GM18519 (cell line): ENCODE measurements around the gene IL36A.

Source experiments
- ATAC-seq: cut with Tn5 transposase; IDR thresholded peaks from one replicate; pipeline ENCODE4 v1.9.1; 2021; ENCODE audit warnings: mild to moderate bottlenecking, moderate library complexity; ENCODE audit not compliant: unreplicated experiment, low FRiP score

IL36A gene

GRCh38 chr2:113000436-113000835 is 4.8 kb upstream of the IL36A start:
- no peak for ATAC-seq

DNA sequence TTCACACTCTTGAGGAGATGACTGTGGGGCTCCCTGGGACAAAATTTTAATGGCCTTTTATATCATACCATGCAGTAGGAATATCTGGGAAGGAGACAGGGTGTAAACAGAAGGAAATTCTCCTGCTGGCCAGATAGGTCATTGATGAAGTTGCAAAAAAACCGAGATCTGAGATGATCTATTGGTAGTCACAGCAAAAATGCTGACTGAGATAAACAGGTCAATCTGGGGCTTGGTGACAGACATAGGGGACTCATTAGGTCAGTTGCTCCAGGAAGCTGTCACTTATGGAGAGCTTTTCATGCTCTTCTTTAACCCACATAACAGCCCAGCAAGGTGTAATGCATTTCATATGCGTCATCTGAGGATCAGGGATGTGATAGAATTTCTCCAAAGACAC is 2.6 kb upstream of the IL36A start:
- no peak for ATAC-seq

- no peak for ATAC-seq
Measured at GRCh38 chr2:113007250-113007649, 2.0 kb downstream of the IL36A start.

DNA sequence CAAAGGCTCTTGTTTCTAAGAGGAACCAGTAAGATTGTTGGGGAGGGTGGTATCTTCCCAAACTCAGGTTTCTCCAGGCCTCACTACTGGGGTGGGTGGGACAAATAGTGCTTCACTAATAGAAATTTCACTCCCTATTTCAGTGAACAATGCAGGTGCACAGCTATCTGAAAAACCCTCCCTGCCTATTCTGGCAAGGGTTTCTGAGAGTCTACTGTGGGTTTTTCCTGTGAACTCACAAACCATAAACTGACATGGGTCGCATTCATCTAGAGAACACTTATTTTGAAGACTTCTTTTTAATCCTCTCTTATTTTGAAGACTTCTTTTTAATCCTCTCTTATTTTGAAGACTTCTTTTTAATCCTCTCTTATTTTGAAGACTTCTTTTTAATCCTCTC is 4.4 kb downstream of the IL36A start:
- ATAC-seq: no peak

GRCh38 chr2:113010088-113010487 is 4.8 kb downstream of the IL36A start:
- ATAC-seq: no peak

- ATAC-seq: no peak
Measured at GRCh38 chr2:113011108-113011507, 5.8 kb downstream of the IL36A start.

GRCh38 chr2:113012436-113013335 is 7.4 kb downstream of the IL36A start:
- ATAC-seq: no peak

DNA sequence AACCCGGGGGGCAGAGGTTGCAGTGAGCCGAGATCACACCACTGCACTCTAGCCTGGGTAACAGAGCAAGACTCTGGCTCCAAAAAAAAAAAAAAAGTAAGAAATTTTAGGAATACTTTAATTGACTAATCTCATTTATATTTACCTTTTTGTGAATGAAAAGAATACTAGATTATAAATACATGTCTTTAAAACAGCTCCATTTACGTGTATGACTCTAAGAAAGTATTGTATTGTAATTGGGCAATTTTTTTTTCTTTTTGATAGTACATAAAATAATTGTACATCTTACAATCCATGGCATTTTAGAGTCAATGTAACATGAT is 8.0 kb downstream of the IL36A start:
- ATAC-seq: no peak

GRCh38 chr2:113014067-113014466 is 8.8 kb downstream of the IL36A start:
- ATAC-seq: no peak

- no peak for ATAC-seq
Measured at GRCh38 chr2:113015042-113015441, 9.8 kb downstream of the IL36A start.

DNA sequence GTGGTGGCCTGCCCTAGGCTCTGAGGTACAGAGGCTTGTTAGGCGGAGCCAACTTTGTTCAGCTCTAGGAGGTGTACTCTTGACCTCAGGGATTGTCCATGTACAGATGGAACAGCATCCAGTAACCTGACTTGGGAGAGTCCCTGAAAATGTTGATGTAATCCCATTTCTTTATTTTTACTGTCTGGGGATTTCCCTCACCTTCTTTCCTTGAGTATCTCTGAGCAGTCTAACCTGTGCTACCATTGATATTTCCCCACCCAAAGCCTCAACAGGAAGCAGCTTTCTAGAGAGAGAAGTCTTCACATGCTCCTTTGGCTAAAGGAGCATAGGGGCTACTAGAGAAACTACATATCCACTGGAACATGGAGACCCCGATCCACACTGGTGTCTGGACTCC is 10.4 kb downstream of the IL36A start:
- ATAC-seq: no peak

- ATAC-seq: no peak
Measured at GRCh38 chr2:113018509-113018908, 13.2 kb downstream of the IL36A start.

- no peak for ATAC-seq
Measured at GRCh38 chr2:113021312-113021711, 16.1 kb downstream of the IL36A start.

DNA sequence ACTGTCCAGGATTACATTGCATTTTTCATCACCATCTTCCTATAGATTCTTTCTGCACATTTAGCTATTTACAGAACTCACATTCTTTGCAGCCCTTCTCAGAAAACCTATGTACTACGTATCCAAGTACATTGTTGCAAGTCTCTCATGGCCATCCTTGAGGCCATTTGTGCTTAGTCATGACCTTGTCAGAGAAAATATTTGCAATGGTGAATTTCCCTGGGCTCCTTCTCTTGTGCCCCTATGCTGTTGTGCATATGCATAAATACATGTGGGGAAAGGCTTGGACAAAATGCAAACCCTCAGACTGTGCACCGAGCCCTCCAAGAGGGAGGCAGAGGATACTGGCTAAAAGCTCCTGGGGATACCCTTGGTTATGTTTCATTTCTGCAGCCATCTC is 19.5 kb downstream of the IL36A start:
- ATAC-seq: no peak

DNA sequence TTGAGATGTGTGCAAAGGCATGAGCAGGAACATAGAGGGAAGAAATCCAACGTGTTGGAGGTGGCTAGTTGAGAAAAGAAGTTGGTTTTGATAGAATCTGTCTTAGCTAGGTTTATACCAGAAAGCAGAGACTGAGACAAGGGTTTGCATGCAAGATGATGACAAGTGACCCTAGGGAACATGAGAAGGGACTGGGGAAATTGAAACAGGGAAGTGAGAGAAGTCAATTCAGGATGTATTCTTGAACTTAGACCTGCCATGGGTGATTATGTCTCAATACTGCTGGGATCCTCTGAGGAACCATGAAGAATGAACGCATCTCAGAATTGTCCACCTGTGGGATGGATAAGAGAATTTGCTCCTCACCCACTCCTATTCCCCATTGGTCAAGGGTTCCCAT is 20.5 kb downstream of the IL36A start:
- ATAC-seq: no peak

DNA sequence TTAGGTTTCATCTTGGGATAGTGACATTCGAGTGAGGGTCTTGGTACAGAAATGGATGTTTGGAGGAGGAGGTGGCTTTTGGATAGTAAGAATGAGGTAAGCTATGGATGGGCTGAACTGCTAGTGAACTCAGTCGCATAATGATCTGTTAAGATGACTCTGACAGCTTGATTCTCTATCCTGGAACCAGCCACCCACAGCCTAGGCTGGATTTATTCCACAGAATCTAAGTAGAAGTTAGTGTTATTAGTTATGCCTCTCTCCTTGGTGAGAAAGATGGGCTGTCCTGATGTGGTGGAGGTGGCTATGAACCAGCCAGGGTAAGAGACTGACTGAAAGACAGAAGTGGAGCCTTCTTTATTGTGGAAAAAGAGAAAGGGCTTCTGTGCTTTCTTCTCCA is 22.4 kb downstream of the IL36A start:
- no peak for ATAC-seq

DNA sequence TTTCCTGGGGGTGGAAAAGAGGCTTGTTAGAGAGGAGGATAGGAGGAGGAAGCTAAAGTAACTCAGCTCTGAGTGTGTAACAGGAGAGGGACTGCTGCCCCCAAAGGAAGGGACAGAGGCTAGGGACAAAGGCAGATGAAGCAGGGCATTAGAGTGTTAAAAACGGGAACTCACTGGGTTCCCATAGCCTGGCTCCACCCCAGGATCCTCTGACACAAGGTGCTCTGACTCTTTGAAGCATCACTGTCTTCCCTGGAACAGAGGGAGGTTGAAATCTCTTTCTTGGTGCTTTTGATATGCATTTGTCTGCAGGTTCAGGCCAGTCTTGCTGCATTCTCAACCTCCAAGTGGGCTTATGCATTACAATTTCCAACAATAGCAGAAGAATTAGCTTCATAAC is 22.9 kb downstream of the IL36A start:
- no peak for ATAC-seq

- no peak for ATAC-seq
Measured at GRCh38 chr2:113032737-113033136, 27.5 kb downstream of the IL36A start.

DNA sequence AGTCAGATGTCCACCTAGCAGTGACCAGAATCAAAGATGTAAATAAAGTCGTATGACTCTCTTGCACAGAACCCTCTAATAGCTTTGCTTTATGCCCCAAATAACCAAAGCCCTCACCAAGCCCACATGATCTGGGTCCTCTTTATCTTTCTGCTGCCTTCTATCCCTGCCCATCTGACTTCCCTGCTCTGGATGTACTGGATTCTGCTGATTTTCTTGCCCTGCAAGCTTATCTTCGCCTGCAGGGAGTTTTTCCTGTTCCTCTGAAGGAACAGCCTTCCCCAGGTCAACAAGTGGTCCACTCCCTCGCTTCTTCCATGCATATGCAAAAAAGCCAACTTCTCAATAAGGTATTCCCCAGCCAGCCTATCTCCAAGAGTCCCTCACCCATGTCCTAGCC is 28.8 kb downstream of the IL36A start:
- ATAC-seq: no peak

DNA sequence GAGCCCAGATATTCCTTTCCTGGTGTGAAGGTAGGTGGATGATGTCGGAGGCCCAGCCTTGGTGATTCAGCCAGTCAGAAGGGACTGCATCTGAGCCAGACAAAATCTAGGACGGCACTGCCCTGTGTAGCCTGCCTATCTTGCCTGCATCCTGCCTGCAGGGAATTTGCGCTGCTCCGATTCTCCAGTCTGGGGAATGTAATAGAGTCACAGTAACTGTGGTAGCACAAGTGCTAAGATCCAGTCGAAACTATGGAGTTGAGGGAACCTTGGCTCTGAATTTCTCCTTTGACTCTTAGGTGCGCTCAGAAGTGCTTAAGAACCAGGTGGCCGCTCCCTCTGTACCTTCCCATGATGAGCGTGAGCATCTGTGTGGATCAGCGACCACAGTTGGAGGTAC is 31.5 kb downstream of the IL36A start:
- ATAC-seq: no peak

DNA sequence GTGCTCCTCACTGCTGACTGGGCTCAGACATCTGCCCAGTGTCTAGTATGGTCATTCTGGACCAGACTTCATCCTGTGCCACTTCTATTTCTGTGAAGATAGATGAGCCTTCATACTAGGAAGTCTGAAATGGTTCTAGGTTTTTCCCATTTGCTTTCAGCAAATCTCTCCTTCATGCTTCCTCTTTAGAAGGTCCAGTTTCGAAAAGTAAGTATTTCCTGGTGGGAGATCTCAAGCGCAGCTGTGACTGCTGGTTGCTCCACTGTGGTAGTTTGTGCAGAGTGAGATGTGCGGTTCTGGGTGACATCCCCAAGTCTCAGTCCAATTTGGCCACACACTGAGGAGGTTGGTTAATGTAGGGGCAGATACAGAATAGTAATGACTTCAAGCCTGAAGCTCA is 33.0 kb downstream of the IL36A start:
- ATAC-seq: no peak

DNA sequence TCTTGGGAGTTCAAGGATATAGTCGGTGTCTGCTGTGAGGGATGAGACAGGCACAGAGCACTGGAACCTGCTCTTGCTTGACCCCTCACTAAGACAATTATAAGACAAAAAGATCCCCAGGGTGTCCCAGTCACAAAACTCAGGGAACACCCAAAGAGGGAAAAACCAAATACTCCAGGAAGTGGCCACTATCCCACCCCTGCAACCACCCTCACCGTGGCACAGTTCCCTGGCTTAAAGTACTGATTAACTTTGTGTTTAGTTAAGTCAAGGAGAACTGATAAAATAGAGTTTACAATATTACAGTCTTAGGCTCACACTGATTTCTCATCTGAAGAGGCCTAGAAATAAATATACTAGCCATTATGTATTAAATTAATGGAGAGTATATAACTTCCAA is 33.9 kb downstream of the IL36A start:
- ATAC-seq: no peak

DNA sequence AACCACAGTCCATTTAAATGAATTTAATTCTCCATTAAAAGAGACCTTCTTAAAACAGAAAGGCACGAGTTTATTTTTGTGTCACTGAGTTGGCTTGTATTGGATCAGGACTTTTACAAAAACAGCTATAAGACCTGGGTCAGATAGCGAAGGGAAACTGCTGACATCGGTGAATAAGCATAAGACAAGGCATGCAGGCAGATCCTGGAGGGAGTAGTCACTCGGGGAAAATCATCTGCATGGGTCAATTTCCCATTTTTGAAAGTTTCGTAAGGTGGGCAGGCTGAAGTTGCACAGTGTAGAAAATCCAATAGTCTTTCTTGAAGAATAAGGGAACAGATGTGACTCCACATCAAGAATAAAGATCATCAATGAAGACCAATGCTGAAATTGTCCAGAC is 34.5 kb downstream of the IL36A start:
- no peak for ATAC-seq
